Suppressor macrophage treated with lipopolysaccharide for 1 hour (primary cell): Measurements from ENCODE around the gene NDFIP1.
"Not testable (repeated sequence)": the region's sequence is repeated elsewhere in the genome, so short reads cannot be mapped to it uniquely, and the experiment has no call there.

Source experiments
- DNase-seq, 3 donors: peaks; one replicate each; pipeline ENCODE4 v3.0.0-alpha.2; 2020 to 2022

The NDFIP1 gene

DNA sequence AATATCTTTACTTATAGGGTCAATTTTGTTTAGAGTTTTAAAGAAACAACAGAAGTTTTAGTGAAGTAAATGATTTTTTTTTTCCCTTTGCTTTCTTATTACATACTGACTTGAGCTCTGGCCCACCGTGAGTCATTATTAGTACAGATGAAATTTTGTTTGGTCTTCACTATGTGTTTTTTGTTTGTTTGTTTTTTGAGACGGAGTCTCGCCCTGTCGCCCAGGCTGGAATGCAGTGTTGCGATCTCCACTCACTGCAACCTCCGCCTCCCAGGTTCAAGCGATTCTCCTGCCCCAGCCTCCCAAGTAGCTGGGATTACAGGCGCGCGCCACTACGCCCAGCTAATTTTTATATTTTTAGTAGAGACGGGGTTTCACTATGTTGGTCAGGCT is 45.9 kb downstream of the NDFIP1 start:
- not testable (repeated sequence) for DNase-seq

DNA sequence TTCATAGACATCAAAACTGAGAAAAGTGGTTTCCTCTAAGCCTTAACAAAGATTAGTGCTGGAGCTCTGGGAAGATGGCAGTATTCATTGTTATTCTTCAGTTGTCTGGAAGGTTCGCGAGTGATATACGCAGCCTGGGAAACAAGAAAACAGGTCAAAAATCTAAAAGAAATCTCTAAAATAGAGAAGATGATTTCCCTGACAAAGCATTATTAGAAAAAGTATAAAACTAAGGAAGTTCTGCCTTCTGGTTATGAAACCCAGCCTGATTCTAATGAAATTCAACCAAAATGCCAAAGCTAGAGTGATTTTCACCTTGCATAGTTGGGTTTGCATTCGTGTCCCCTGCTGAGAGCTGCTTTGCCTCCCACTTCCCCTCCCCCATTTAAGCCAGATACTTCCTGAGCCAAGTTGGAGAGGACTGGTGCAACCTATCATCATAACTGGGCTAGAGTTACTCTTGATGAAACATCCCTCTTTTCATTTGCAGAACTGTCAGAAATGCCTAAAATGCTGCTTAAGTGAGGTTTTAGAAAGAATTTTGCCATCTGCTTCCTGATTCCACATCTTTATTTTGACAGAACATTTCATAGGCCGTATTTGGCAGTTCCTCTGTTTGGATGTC is 48.4 kb downstream of the NDFIP1 start:
- peak; percentile 19 to 36 (median 27) for DNase-seq

DNA sequence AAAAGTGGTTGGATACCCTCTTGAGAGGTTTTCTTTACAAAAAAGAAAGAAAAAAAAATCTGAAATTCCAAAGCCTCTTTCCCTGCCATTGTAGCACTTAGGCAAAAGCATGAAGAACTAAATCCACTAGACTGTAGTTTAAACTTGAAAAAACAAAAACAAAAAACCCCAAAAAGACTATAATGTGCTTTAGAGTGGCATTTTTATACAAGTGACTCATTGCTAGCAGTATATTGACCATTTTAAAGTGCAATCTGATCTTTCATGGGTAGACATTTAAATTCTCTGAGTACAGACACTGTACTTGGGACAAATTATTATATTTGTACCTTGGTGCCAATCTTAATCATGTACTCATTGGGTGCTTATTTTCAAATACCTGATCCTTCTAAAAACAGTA is 50.8 kb downstream of the NDFIP1 start:
- DNase-seq: no peak

DNA sequence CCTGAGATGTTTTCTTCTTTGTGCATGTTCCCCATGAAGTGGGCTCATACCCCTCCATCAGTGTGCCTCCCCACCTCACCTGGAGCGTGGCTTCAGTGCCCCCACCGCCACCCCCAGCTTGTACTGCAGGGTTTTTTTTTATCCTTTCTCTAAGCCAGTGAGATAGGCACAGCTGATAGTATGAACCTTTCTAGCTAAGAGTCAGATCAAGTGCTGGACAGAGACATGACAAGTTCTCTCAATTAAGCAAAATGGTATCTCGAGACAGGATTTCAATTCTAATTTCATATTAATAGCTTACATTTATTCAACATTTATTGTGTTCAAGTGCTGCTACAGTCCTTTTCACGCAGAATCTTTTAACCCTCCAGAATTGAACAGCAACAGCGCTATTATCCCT is 55.7 kb downstream of the NDFIP1 start:
- DNase-seq: peak in 1 of 3 donors; percentile 10

GRCh38 chr5:142166754-142167153 is 58.2 kb downstream of the NDFIP1 start:
- no peak for DNase-seq

GRCh38 chr5:142167458-142167857 is 58.9 kb downstream of the NDFIP1 start:
- DNase-seq: no peak

DNA sequence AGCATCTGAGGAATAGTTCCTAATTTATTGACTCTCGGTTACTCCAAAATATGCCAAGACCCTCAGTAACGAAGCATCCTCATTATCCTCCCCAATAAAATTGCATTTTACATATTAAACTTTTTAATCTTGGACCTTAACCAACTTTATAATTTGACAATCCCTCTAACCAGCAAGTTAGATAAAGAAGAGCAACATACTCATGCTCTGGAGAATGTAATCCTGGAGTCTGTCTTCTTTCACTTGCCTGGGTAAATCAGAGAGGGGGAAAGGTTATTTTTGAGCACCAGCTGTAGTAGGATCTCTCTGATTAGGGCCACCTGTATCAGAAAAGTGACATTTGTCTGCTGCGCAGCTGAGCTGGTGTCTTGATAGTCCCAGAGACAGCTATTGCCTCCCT is 59.8 kb downstream of the NDFIP1 start:
- DNase-seq: no peak

DNA sequence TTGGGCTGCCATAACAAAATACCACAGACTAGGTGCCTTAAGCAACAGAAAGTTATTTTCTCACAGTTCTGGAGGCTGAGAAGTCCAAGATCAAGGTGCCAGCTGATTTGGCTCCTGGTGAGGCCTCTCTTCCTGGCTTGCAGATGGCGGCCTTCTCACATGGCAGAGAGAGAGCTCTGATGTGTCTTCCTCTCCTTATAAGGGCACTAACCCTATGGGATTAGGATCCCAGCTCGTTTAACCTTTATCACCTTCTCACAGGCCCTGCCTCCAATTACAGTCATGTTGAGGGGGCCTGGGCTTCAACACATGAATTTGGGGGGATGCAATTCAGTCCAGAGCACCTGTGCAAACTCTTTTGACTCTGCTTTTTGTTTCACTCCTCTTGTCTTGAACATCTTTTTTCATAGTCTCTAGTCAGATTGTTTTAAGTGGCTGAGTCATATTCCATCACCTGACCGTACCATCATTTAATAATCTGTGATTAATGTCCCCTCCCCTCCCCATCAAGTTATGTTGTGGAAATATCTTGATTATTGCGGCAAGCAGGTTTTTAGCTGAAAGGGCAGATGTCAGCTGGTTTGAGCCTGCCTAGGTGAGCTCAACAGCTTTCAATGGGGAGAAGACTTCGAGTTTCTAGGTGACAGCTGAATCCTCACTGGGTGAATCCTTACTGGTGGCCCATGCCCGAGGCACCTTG is 61.8 kb downstream of the NDFIP1 start:
- no peak for DNase-seq

- DNase-seq: no peak
Observed at GRCh38 chr5:142171270-142171669, 62.7 kb downstream of the NDFIP1 start.

- no peak for DNase-seq
Observed at GRCh38 chr5:142175039-142175438, 66.5 kb downstream of the NDFIP1 start.

GRCh38 chr5:142175461-142176142 is 67.0 kb downstream of the NDFIP1 start:
- DNase-seq: no peak

GRCh38 chr5:142176255-142176654 is 67.7 kb downstream of the NDFIP1 start:
- no peak for DNase-seq

DNA sequence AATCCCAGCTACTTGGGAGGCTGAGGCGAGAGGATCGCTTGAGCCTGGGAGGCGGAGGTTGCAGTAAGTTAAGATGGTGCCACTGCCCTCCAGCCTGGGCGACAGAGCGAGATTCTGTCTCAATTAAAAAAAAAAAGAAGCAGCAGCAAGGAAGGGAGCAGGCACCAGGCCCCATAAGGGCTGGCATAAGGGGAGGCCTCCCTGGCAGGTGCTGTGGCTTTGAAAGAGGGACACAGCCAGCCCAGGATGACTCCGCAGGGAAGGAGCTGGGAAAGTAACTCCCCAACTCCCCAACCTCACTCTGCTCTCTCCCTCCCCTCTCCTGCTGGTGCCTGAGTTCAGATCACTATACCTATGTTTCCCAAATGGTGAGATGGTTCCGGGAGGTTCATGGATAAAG is 70.1 kb downstream of the NDFIP1 start:
- no peak for DNase-seq

- DNase-seq: no peak
Observed at GRCh38 chr5:142179776-142180387, 71.3 kb downstream of the NDFIP1 start.

GRCh38 chr5:142181096-142181495 is 72.5 kb downstream of the NDFIP1 start:
- DNase-seq: no peak

DNA sequence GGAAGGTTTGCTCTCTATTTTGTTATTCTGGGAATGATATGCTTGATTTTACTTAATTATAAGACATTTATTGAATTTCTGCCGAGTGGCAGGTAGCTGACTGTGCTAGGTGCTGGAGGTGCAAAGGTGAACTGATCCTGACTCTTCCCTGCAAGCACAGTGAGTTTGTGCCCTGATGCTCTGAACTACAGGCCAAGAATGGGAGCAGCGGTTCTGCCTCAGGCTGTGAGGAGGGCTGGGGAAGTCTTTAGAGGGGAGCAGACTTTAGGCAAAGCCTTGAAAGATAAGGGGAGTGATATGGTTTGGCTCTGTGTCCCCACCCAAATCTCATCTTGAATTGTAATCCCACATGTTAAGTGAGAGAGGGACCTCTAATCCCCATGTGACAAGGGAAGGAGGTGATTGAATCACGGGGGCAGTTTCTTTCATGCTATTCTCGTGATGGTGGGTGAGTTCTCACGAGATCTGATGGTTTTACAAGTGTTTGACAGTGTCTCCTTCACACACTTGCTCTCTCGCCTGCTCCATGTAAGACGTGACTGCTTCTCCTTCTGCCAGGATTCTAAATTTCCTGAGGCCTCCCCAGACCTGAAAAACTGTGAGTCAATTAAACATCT is 73.1 kb downstream of the NDFIP1 start:
- no peak for DNase-seq

- no peak for DNase-seq
Observed at GRCh38 chr5:142182840-142183239, 74.3 kb downstream of the NDFIP1 start.

DNA sequence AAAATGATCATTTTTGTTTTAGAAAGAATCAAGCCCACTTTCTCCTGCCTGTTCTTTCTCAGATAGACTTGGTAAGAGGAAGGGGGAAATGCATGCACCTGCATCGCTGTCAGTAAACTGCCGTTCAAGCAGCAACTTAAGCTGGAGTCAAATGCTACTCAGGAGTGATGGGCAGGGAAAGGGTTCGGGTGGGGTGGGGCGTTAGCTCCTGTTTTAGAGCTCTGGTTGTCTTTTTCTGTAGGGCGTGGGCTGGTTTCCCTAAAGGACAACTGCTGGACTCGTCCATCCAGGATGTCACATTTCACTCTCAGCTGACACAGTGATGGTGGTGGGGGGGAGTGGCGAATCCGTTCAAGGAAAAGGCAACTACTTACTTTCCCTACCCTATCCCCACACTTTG is 75.0 kb downstream of the NDFIP1 start:
- no peak for DNase-seq

- no peak for DNase-seq
Observed at GRCh38 chr5:142184988-142185387, 76.4 kb downstream of the NDFIP1 start.

DNA sequence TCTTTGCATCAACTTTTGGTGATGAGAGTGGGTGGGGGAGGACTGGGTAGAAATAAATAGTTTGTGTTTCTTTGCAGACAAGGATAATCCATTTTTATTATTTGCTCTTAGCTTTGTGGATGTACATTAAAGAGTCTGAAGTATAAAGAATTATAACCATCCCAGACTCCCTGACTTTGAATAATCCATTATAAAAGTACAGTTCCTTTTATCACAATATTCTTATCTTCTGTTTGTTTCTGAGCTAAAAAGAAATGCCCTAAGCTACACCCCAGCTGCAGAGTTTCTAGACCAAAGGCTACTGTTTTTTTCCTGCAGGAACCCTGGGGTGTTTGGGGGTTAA is 77.9 kb downstream of the NDFIP1 start:
- no peak for DNase-seq

GRCh38 chr5:142186857-142187594 is 78.4 kb downstream of the NDFIP1 start:
- no peak for DNase-seq

- DNase-seq: not testable (repeated sequence)
Observed at GRCh38 chr5:142188691-142189090, 80.1 kb downstream of the NDFIP1 start.

- no peak for DNase-seq
Observed at GRCh38 chr5:142189813-142190212, 81.2 kb downstream of the NDFIP1 start.
